Endothelial cell of umbilical vein (primary cell): Measurements from ENCODE around the gene TUBB2A. TPM values are rescaled to one million over a fixed set of nuclear protein-coding genes. Genes with fewer than 3 reads are reported as not detected.

Experiments
- BruUV-seq: library from RNA; stranded (reverse); fragments of 400-500 nt; replicated peaks from 2 replicates; lab custom pipeline; 2021; lab: Mats Ljungman, UMichigan
- CTCF ChIA-PET: fragments of 300-600, 350-600 bp; sonication (Branson Sonifier 250); formaldehyde crosslinking; loops from one replicate; lab custom pipeline; 2021; ENCODE audit warnings: antibody characterized with exemption, inconsistent platforms; lab: Charles Lee
- POLR2A ChIA-PET: fragments of 300-600, 350-600 bp; sonication (Branson Sonifier 250); formaldehyde crosslinking; loops from one replicate; lab custom pipeline; 2021; ENCODE audit warnings: antibody characterized with exemption, inconsistent platforms; lab: Charles Lee
- DNase-seq: peaks from one replicate; pipeline ENCODE4 v3.0.0-alpha.2; 2011; ENCODE audit warnings: low read depth, low spot score
- FAIRE-seq: peaks from 2 replicates; lab custom pipeline; 2011; peaks lifted over from hg19 to GRCh38; lab: Jason Lieb, UNC
- H2AFZ ChIP-seq: 2 replicates; pipeline ENCODE4 v1.6.0; 2012; ENCODE audit warnings: low read depth, low read length, control low read depth, inconsistent platforms
- H3K27ac ChIP-seq: 2 replicates; pipeline ENCODE4 v1.5.1; 2011; ENCODE audit warnings: low read depth, mild to moderate bottlenecking, control low read depth, low read length, moderate library complexity; ENCODE audit not compliant: insufficient read depth
- H3K27me3 ChIP-seq, 2 experiments: 2 replicates each; pipeline versions ENCODE4 v1.6.0 to v1.6.1; 2011; ENCODE audit warnings: low read length in 2 of 2, mixed read lengths in 1 of 2; ENCODE audit not compliant: control insufficient read depth in 2 of 2, insufficient read depth in 2 of 2
- H3K36me3 ChIP-seq, 2 experiments: 2 replicates in 1 of 2; 3 replicates in 1 of 2; pipeline ENCODE4 v1.5.1; 2011; ENCODE audit warnings: low read length in 2 of 2, mild to moderate bottlenecking in 1 of 2, moderate library complexity in 1 of 2; ENCODE audit not compliant: control insufficient read depth in 2 of 2, insufficient read depth in 2 of 2; ENCODE audit errors: extremely low read depth in 1 of 2
- H3K4me1 ChIP-seq: 3 replicates; pipeline ENCODE4 v1.5.1; 2011; ENCODE audit warnings: mild to moderate bottlenecking, low read length; ENCODE audit not compliant: control insufficient read depth, insufficient read depth; ENCODE audit errors: extremely low read depth
- H3K4me2 ChIP-seq: 2 replicates; pipeline ENCODE4 v1.6.1; 2011; ENCODE audit warnings: low read length, control low read depth, mixed read lengths; ENCODE audit not compliant: insufficient read depth
- H3K4me3 ChIP-seq, 3 experiments: fragments of 200-600 bp in 1 of 3; sonication (generic), shearing (Covaris generic) in 1 of 3; replicated peaks in 1 of 3; 2 replicates each; pipeline ENCODE4 v1.5.1; 2011 to 2016; ENCODE audit warnings: control low read depth in 3 of 3, low read length in 3 of 3, mild to moderate bottlenecking in 2 of 3, inconsistent platforms in 1 of 3, low read depth in 1 of 3, moderate library complexity in 1 of 3; ENCODE audit not compliant: insufficient read depth in 1 of 3
- H3K79me2 ChIP-seq: 2 replicates; pipeline ENCODE4 v1.6.0; 2012; ENCODE audit warnings: low read length, inconsistent platforms; ENCODE audit not compliant: control insufficient read depth, insufficient read depth
- H3K9ac ChIP-seq: replicated peaks from 2 replicates; pipeline ENCODE3; 2011; ENCODE audit warnings: low read length, control low read depth; ENCODE audit not compliant: insufficient read depth; ENCODE audit errors: extremely low read depth
- H3K9me1 ChIP-seq: replicated peaks from 3 replicates; pipeline ENCODE4 v1.6.0; 2011; ENCODE audit warnings: mild to moderate bottlenecking, low read length; ENCODE audit not compliant: control insufficient read depth, insufficient read depth; ENCODE audit errors: extremely low read depth
- H3K9me3 ChIP-seq: replicated peaks from 2 replicates; pipeline ENCODE4 v1.5.1; 2012; ENCODE audit warnings: low read length, inconsistent platforms; ENCODE audit not compliant: control insufficient read depth, insufficient read depth
- H4K20me1 ChIP-seq: replicated peaks from 2 replicates; pipeline ENCODE3; 2011; ENCODE audit warnings: mild to moderate bottlenecking, low read length; ENCODE audit not compliant: control insufficient read depth, insufficient read depth; ENCODE audit errors: extremely low read depth
- EZH2 ChIP-seq: IDR thresholded peaks from 2 replicates; pipeline ENCODE4 v1.6.1; 2012; ENCODE audit warnings: borderline replicate concordance, low read depth, mild to moderate bottlenecking, moderate library complexity, low read length, inconsistent platforms; ENCODE audit not compliant: severe bottlenecking
- FOS ChIP-seq: IDR thresholded peaks from 2 replicates; pipeline ENCODE4 v1.6.1; 2011; ENCODE audit warnings: mild to moderate bottlenecking, low read length, moderate library complexity, borderline replicate concordance; ENCODE audit not compliant: insufficient read depth
- JUN ChIP-seq: IDR thresholded peaks from 2 replicates; pipeline ENCODE4 v1.6.1; 2011; ENCODE audit warnings: borderline replicate concordance, low read depth; ENCODE audit not compliant: insufficient read length, insufficient read depth
- MYC ChIP-seq: IDR thresholded peaks from one replicate; pipeline ENCODE4 v1.6.1; 2011; ENCODE audit warnings: mild to moderate bottlenecking, low read depth, low read length
- dilution Hi-C: fragments of 300-500 bp; cut with MboI; formaldehyde crosslinking; loops from one replicate; pipeline ENCODE4 v1.15.0; 2019; ENCODE audit warnings: low sequenced_read_pairs; ENCODE audit not compliant: extremely low pct_ligation_motif_present
- intact Hi-C: fragments of 100-400 bp; cut with micrococcal nuclease; formaldehyde crosslinking; loops from one replicate; pipeline ENCODE4 v1.10.0; 2022
- polyA plus RNA-seq, 4 experiments: library from polyadenylated mRNA; depleted of rRNA in 3 of 4; stranded (reverse) in 3 of 4; unstranded in 1 of 4; fragments of >200 nt; gene quantifications; 2 replicates each; pipeline versions ENCODE4 v1.2.1 to v1.2.3, GENCODE V29; 2011 to 2012; ENCODE audit warnings: missing spikeins in 1 of 4
- total RNA-seq: library from RNA; stranded (reverse); gene quantifications from 2 replicates; pipeline ENCODE4 v1.2.3, GENCODE V29; 2021
- TF ChIP-seq, protein P1 (sequence below): IDR thresholded peaks from 2 replicates; pipeline ENCODE4 v1.6.1; 2011; ENCODE audit not compliant: insufficient read depth, insufficient read length
- TF ChIP-seq, protein P2 (sequence below), 2 donors: IDR thresholded peaks; 1 replicate in 1 of 2; 2 replicates in 1 of 2; pipeline ENCODE4 v1.5.1; 2011; ENCODE audit warnings: low read length in 2 of 2, mild to moderate bottlenecking in 2 of 2, moderate library complexity in 2 of 2, control low read depth in 1 of 2, inconsistent platforms in 1 of 2, low read depth in 1 of 2; ENCODE audit not compliant: insufficient read depth in 1 of 2; ENCODE audit errors: extremely low read depth in 1 of 2

TUBB2A gene
- total and polyA plus RNA-seq, 2 donors (not counting 3 experiments of a cell fraction or from before 2014, with no cell fraction given) = 80.3 to 99.2 TPM

DNA sequence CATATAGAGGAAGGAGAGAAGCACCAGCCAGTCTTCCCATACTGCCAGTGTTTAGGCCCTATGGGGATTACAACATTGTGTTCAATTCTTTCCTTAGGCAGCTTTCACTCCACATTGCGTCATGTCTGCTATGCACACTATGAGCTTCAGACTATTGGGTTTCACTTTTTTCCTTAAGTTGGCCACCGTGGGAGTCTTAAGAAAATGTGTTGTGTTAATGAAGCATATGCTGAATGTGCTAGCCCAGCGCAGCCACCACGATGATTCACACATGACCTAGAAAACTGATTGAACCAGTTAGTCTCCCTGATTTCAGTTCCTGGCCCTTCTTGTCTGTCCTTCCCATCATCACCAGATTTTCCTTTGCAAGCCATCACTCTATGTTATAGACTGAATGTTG, 48.6 kb upstream of the TUBB2A start:
- Histone ChIP-seq H4K20me1 (no peaks in the 10 kb centered on the region), H3K4me2 (no peak overlapping the region)

More for the DNA sequence above, 48.6 kb upstream of the TUBB2A start:
- H3K4me3 ChIP-seq = no peak overlapping the region
- no peaks in the 10 kb centered on the region for H3K79me2 ChIP-seq
- TF ChIP-seq EZH2 (no peak), FOS (no peak), JUN (no peak), MYC (no peak)
- TF ChIP-seq, protein P1, sequence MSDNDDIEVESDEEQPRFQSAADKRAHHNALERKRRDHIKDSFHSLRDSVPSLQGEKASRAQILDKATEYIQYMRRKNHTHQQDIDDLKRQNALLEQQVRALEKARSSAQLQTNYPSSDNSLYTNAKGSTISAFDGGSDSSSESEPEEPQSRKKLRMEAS = no peak
- TF ChIP-seq, protein P2, sequence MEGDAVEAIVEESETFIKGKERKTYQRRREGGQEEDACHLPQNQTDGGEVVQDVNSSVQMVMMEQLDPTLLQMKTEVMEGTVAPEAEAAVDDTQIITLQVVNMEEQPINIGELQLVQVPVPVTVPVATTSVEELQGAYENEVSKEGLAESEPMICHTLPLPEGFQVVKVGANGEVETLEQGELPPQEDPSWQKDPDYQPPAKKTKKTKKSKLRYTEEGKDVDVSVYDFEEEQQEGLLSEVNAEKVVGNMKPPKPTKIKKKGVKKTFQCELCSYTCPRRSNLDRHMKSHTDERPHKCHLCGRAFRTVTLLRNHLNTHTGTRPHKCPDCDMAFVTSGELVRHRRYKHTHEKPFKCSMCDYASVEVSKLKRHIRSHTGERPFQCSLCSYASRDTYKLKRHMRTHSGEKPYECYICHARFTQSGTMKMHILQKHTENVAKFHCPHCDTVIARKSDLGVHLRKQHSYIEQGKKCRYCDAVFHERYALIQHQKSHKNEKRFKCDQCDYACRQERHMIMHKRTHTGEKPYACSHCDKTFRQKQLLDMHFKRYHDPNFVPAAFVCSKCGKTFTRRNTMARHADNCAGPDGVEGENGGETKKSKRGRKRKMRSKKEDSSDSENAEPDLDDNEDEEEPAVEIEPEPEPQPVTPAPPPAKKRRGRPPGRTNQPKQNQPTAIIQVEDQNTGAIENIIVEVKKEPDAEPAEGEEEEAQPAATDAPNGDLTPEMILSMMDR (IDR thresholded peaks at IDR 0.05; ENCODE audit: extremely low read depth in 1 of 2, insufficient read depth in 1 of 2, low read depth in 1 of 2, low read length in 2 of 2) = no peak
- peaks cover 9 to 15% of the 10 kb centered on the region in 2 experiments for H3K27me3 ChIP-seq
- BruUV-seq = no TSS peak
- dilution Hi-C loops = no loop called here
- CTCF ChIA-PET = interaction anchor here (2.6 kb wide), 1 partner anchor 46 kb away, joined by 7 read pairs; no protein-coding TSS in a partner anchor
- no peak overlapping the region for H3K27ac ChIP-seq
- DNase-seq (no peak), FAIRE-seq (no peak)
- POLR2A ChIA-PET = no interaction called here
- H3K9ac ChIP-seq = no peak overlapping the region
- intact Hi-C loops = no loop called here
- no peaks in the 10 kb centered on the region for H3K36me3 ChIP-seq
- no peaks in the 10 kb centered on the region for H3K9me1 ChIP-seq
- no peaks in the 10 kb centered on the region for H3K4me1 ChIP-seq
- no peak overlapping the region for H2AFZ ChIP-seq
- H3K9me3 ChIP-seq = no peaks in the 10 kb centered on the region
